Measurements from ENCODE around the gene ZNF496.

DNA sequence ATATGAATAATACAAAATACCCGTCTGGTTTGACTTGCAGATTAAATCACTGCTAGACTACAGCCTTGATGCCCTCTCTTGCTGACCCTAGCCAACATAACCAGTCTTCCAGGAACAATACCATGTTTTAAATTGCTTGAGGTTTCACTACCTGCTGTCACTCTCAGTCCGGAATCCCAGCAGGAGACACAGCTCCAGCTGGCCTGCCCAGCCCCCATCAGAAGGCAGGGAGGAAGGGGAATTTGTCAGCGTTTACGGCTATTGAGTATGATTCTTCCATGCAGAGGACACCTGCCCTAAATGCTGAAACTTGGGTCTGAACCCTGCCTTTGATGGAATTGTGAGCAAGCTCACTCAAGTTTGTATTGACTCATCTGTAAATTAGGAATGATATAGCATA, 33.0 kb downstream of the ZNF496 start:
- TF ChIP-seq FOXM1 (IDR thresholded peaks at IDR 0.05; ENCODE audit: low read depth), result no peak
- no peak for TF ChIP-seq FOXM1 (CRISPR knock-in tag; IDR thresholded peaks at IDR 0.05; ENCODE audit: low read depth)
- no peak for TF ChIP-seq NR2C2 (CRISPR knock-in tag; IDR thresholded peaks at IDR 0.05)
- no peak for TF ChIP-seq NR2C2 (tag; IDR thresholded peaks at IDR 0.05)
- TF ChIP-seq ZNF143 (CRISPR knock-in tag; IDR thresholded peaks at IDR 0.05), result no peak
- TF ChIP-seq, protein P1, sequence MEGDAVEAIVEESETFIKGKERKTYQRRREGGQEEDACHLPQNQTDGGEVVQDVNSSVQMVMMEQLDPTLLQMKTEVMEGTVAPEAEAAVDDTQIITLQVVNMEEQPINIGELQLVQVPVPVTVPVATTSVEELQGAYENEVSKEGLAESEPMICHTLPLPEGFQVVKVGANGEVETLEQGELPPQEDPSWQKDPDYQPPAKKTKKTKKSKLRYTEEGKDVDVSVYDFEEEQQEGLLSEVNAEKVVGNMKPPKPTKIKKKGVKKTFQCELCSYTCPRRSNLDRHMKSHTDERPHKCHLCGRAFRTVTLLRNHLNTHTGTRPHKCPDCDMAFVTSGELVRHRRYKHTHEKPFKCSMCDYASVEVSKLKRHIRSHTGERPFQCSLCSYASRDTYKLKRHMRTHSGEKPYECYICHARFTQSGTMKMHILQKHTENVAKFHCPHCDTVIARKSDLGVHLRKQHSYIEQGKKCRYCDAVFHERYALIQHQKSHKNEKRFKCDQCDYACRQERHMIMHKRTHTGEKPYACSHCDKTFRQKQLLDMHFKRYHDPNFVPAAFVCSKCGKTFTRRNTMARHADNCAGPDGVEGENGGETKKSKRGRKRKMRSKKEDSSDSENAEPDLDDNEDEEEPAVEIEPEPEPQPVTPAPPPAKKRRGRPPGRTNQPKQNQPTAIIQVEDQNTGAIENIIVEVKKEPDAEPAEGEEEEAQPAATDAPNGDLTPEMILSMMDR (IDR thresholded peaks at IDR 0.05 in 2 of 3, conservative IDR thresholded peaks at IDR 0.05 in 1 of 3; ENCODE audit: insufficient read depth in 2 of 3, low read depth in 1 of 3, low read length in 3 of 3), result no peak
- TF ChIP-seq PRPF4 (IDR thresholded peaks at IDR 0.05; ENCODE audit: insufficient read depth, low read depth, low read length, poor library complexity, severe bottlenecking), result no peak
- TF ChIP-seq, protein P2, sequence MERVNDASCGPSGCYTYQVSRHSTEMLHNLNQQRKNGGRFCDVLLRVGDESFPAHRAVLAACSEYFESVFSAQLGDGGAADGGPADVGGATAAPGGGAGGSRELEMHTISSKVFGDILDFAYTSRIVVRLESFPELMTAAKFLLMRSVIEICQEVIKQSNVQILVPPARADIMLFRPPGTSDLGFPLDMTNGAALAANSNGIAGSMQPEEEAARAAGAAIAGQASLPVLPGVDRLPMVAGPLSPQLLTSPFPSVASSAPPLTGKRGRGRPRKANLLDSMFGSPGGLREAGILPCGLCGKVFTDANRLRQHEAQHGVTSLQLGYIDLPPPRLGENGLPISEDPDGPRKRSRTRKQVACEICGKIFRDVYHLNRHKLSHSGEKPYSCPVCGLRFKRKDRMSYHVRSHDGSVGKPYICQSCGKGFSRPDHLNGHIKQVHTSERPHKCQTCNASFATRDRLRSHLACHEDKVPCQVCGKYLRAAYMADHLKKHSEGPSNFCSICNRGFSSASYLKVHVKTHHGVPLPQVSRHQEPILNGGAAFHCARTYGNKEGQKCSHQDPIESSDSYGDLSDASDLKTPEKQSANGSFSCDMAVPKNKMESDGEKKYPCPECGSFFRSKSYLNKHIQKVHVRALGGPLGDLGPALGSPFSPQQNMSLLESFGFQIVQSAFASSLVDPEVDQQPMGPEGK (CRISPR knock-in tag; IDR thresholded peaks at IDR 0.05; ENCODE audit: borderline replicate concordance), result no peak
- TF ChIP-seq, protein P3, sequence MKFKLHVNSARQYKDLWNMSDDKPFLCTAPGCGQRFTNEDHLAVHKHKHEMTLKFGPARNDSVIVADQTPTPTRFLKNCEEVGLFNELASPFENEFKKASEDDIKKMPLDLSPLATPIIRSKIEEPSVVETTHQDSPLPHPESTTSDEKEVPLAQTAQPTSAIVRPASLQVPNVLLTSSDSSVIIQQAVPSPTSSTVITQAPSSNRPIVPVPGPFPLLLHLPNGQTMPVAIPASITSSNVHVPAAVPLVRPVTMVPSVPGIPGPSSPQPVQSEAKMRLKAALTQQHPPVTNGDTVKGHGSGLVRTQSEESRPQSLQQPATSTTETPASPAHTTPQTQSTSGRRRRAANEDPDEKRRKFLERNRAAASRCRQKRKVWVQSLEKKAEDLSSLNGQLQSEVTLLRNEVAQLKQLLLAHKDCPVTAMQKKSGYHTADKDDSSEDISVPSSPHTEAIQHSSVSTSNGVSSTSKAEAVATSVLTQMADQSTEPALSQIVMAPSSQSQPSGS (CRISPR knock-in tag; IDR thresholded peaks at IDR 0.05), result no peak
- no peak for TF ChIP-seq ZKSCAN1 (IDR thresholded peaks at IDR 0.05; ENCODE audit: low read depth, low read length)
- TF ChIP-seq GATAD2A (IDR thresholded peaks at IDR 0.05), result no peak
- no peak for TF ChIP-seq COPS2 (conservative IDR thresholded peaks at IDR 0.05)
- no peak for TF ChIP-seq SIX5 (IDR thresholded peaks at IDR 0.05; ENCODE audit: borderline replicate concordance in 1 of 2, insufficient read depth in 1 of 2, low read depth in 1 of 2, low read length in 2 of 2)
- no peak for TF ChIP-seq ZEB2 (IDR thresholded peaks at IDR 0.05)
- no peak for TF ChIP-seq TFAM (CRISPR knock-in tag; conservative IDR thresholded peaks at IDR 0.05)
